ENCODE data around the gene TMEM252.

Gene TMEM252

GRCh38 chr9:68500457-68501381 lies 40.0 kb downstream of the TMEM252 start:
- DNase-seq: no peak

GRCh38 chr9:68498816-68499215 lies 41.9 kb downstream of the TMEM252 start:
- no peak for DNase-seq

DNA sequence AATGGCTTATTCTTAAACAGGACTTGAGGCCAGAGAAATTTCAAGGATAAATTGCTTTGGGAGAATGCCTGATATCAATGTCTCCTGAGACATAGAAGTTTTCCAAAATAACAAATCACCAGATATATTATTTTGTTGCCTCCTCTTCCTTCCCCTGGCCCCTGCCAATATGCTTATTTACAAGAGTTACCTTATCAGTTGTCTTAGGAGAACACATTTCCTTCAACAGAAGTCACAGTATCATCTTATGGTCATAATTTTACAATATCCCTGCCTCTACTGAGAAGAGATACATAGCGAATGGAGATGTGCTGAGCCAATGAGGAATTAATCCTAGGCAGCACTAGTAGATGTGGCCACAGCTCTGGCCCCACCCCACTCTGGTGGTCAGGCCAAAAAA lies 43.1 kb downstream of the TMEM252 start:
- DNase-seq: no peak

- no peak for DNase-seq
Measured at GRCh38 chr9:68496356-68496755, 44.3 kb downstream of the TMEM252 start.

- DNase-seq: no peak
Measured at GRCh38 chr9:68495247-68495646, 45.4 kb downstream of the TMEM252 start.

GRCh38 chr9:68493958-68494577 lies 46.6 kb downstream of the TMEM252 start:
- DNase-seq: no peak

DNA sequence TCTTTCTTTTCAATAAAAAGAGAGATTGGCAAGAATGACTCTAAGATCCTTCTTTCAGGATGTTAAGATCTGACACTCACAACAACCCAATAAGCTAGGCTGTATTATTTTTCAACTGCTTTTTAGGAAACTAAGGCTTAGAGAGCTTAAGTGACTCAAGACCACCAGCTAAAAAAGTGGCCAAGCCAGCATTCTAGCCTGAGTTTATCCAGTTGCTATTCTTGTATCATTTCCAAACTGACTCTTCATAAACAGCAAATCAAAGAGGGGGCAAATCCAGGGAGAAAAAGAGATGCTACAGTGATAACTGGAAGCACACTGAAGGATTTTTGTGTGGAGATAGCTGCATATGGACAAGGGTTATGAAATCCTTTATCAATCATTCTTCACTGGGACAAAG lies 47.1 kb downstream of the TMEM252 start:
- DNase-seq: no peak

DNA sequence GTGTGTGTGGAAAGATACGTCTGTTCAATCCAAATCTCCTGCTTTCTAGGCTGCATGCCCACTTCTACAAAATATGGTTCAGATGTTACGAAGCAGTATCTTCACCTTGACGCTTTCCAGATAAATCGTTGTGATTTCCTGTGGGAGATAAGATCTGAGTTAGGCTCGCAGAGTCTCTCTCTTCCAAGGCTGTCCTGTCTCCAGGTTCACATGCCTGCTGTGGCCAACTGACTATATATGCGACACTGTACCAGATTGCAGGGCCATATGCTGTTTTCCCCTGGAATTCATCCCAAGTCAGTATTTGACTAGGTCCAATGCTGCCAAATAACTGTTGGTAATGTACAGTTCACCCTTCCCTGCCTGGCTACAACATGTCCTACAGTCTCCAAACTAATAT lies 47.9 kb downstream of the TMEM252 start:
- no peak for DNase-seq

DNA sequence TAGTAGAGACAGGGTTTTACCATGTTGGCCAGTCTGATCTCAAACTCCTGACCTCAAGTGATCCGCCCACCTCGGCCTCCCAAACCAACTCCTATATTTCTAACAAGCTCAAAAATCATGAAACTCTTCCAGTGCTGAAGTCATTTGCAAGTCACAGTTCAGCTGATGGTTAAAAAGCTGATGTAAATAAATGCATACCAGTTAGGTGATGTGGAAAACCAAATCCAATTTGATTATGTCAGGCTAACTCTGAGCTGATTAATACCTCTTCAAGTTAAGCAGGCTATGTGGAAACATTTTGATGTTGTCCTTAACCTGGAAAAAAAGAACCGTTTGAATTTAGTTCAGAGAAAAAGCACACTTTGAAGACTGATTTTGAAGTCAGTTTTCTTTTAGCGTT lies 51.0 kb downstream of the TMEM252 start:
- no peak for DNase-seq

DNA sequence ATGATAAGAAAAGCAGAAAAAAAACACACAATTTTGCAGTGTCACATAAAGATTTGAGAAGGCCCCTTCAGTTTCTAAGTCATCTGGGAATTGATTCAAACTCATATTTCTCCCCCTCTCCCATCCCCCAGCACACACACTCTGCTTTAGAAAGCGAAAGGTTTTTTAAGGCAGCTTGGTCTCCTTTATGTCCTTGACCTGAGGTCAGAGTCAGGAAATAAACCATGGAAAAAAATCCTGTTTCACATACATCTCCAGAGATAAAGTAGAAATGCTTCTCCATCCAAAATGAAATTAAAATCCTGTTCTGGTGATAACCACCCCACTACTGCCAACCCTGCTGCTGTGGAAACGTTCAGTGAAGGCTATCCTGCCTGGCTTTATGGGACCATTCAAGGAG lies 52.6 kb downstream of the TMEM252 start:
- DNase-seq: no peak

Measured in nucleus accumbens (tissue), 56 donors.